ENCODE data around the gene ZNF273. TPM values are rescaled to one million over a fixed set of nuclear protein-coding genes. Genes with fewer than 3 reads are reported as not detected.
A peak's percentile ranks its signal among the peaks of the same experiment; 100 is the strongest.
"Not testable (repeated sequence)": the region's sequence is repeated elsewhere in the genome, so short reads cannot be mapped to it uniquely, and the experiment has no call there.

ZNF273 gene
- total RNA-seq, 5 donors from 2014 or later (not counting 1 experiment from before 2014, with no cell fraction given), result 5.9 to 9.0 (median 7.4) TPM

GRCh38 chr7:64888561-64888900 lies 14.5 kb upstream of the ZNF273 start:
- peak; percentile 35 to 54 (median 43) for ATAC-seq (replicated peaks in 1 of 4)
- Mint-ChIP-seq H3K4me3 (peak overlapping the region; percentile 83 to 88 (median 87)), H3K4me1 (peaks cover 10 to 12% (median 12%) of the 10 kb centered on the region in 3 donors), H3K9me3 (no peaks in the 10 kb centered on the region), H3K27ac (peak overlapping the region in 1 of 2 donors; percentile 28), H3K27me3 (peaks cover 49 to 73% of the 10 kb centered on the region in 2 donors), H3K36me3 (no peaks in the 10 kb centered on the region)
- H3K4me3 ChIP-seq (ENCODE audit: control insufficient read depth in 1 of 2, extremely low read depth in 1 of 2, low read length in 1 of 2), result peak overlapping the region; percentile 49 to 68
- POLR2A ChIA-PET, result no interaction called here
- CTCF ChIA-PET, result interaction anchor here (0.6 to 1.1 kb wide), 6 partner anchors 17 to 179 kb away, joined by 3 to 5 read pairs (median 4); partner anchors contain the start of gene ZNF138 (in 1 of the 2)
- DNase-seq, result peak in 2 of 35 experiments; percentile 17 to 19
- peaks cover 8 to 65% of the 10 kb centered on the region in 2 experiments for H3K27me3 ChIP-seq (replicated peaks in 1 of 2; ENCODE audit: control insufficient read depth in 2 of 2, extremely low read depth in 1 of 2, insufficient read depth in 2 of 2, low read length in 1 of 2)
- no peak overlapping the region for H3K27ac ChIP-seq (ENCODE audit: low read length)
- H3K4me1 ChIP-seq (ENCODE audit: control insufficient read depth in 1 of 2, extremely low read depth in 1 of 2, insufficient read depth in 2 of 2, low read length in 2 of 2), result peaks cover 0 to 21% of the 10 kb centered on the region in 2 experiments
- H3K9me3 ChIP-seq, result no peaks in the 10 kb centered on the region
- no peaks in the 10 kb centered on the region for H3K36me3 ChIP-seq (ENCODE audit: control insufficient read depth in 2 of 2, extremely low read depth in 1 of 2, insufficient read depth in 1 of 2, low read length in 1 of 2)
- WGBS (ENCODE audit: insufficient coverage), result 4% methylated on average over 16 of the region's 17 CpGs

GRCh38 chr7:64888901-64889685 lies 14.0 kb upstream of the ZNF273 start:
- H3K27me3 Mint-ChIP-seq, result peaks cover 43 to 69% of the 10 kb centered on the region in 2 donors
- WGBS (ENCODE audit: insufficient coverage), result 5% methylated on average over 55 of the region's 60 CpGs
- peaks cover 10 to 12% (median 12%) of the 10 kb centered on the region in 3 donors for H3K4me1 Mint-ChIP-seq
- POLR2A ChIA-PET, result no interaction called here
- H3K27ac ChIP-seq (ENCODE audit: low read length), result no peak overlapping the region
- H3K4me3 Mint-ChIP-seq, result peak overlapping the region; percentile 83 to 88 (median 87)
- peaks cover 0 to 21% of the 10 kb centered on the region in 2 experiments for H3K4me1 ChIP-seq (ENCODE audit: control insufficient read depth in 1 of 2, extremely low read depth in 1 of 2, insufficient read depth in 2 of 2, low read length in 2 of 2)
- CTCF ChIA-PET, result interaction anchor here in 1 of 2 donors (0.6 to 1.1 kb wide), 4 partner anchors 18 to 95 kb away, joined by 3 to 5 read pairs (median 4); partner anchors contain the start of gene ZNF138
- H3K27ac Mint-ChIP-seq, result peak overlapping the region in 1 of 2 donors; percentile 28
- peaks cover 8 to 64% of the 10 kb centered on the region in 2 experiments for H3K27me3 ChIP-seq (replicated peaks in 1 of 2; ENCODE audit: control insufficient read depth in 2 of 2, extremely low read depth in 1 of 2, insufficient read depth in 2 of 2, low read length in 1 of 2)
- no peaks in the 10 kb centered on the region for H3K9me3 Mint-ChIP-seq
- H3K4me3 ChIP-seq (ENCODE audit: control insufficient read depth in 1 of 2, extremely low read depth in 1 of 2, low read length in 1 of 2), result peak overlapping the region; percentile 49 to 68
- no peaks in the 10 kb centered on the region for H3K36me3 Mint-ChIP-seq
- no peaks in the 10 kb centered on the region for H3K9me3 ChIP-seq
- ATAC-seq (replicated peaks in 1 of 4) (peak; percentile 42 to 62 (median 54)), DNase-seq (peak in 6 of 35 experiments; percentile 3 to 33 (median 15))
- no peaks in the 10 kb centered on the region for H3K36me3 ChIP-seq (ENCODE audit: control insufficient read depth in 2 of 2, extremely low read depth in 1 of 2, insufficient read depth in 1 of 2, low read length in 1 of 2)

GRCh38 chr7:64889686-64890162 lies 13.3 kb upstream of the ZNF273 start:
- 23% methylated on average over 12 of the region's 18 CpGs for WGBS (ENCODE audit: insufficient coverage)
- Histone ChIP-seq H3K4me1 (ENCODE audit: control insufficient read depth in 1 of 2, extremely low read depth in 1 of 2, insufficient read depth in 2 of 2, low read length in 2 of 2) (peaks cover 0 to 21% of the 10 kb centered on the region in 2 experiments), H3K36me3 (ENCODE audit: control insufficient read depth in 2 of 2, extremely low read depth in 1 of 2, insufficient read depth in 1 of 2, low read length in 1 of 2) (no peaks in the 10 kb centered on the region), H3K27me3 (replicated peaks in 1 of 2; ENCODE audit: control insufficient read depth in 2 of 2, extremely low read depth in 1 of 2, insufficient read depth in 2 of 2, low read length in 1 of 2) (peaks cover 8 to 59% of the 10 kb centered on the region in 2 experiments), H3K4me3 (ENCODE audit: control insufficient read depth in 1 of 2, extremely low read depth in 1 of 2, low read length in 1 of 2) (peak overlapping the region in 1 of 2 donors; percentile 49), H3K9me3 (no peaks in the 10 kb centered on the region), H3K27ac (ENCODE audit: low read length) (no peak overlapping the region)
- Mint-ChIP-seq H3K4me3 (peak overlapping the region; percentile 39 to 45 (median 43)), H3K36me3 (no peaks in the 10 kb centered on the region), H3K27ac (no peak overlapping the region), H3K4me1 (peaks cover 10 to 12% (median 12%) of the 10 kb centered on the region in 3 donors), H3K9me3 (no peaks in the 10 kb centered on the region), H3K27me3 (peaks cover 39 to 63% of the 10 kb centered on the region in 2 donors)
- CTCF ChIA-PET, result no interaction called here
- POLR2A ChIA-PET, result no interaction called here
- ATAC-seq (replicated peaks in 1 of 4), result no peak
- DNase-seq, result peak in 1 of 35 experiments; percentile 5

DNA sequence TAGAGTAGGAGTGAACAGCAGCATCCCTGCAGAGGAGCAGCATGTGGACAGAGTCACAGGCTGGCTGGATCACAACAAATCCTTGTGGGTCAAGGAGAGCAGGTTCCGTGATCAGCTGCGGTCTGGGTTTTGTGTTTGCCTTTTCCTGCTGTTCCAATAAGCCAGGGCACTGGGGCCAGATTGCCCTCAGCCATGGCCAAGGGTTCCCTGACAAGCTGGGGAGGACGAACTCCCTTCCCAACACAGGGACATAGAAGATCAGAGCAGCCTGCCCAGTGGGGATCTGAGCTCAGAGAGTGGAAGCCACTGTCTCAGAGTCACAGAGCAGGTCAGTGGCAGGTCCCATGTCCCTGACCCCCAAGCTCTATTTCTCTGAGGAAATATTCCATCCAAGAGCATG lies 12.8 kb upstream of the ZNF273 start:
- H3K4me3 ChIP-seq (ENCODE audit: control insufficient read depth in 1 of 2, extremely low read depth in 1 of 2, low read length in 1 of 2); H3K36me3 Mint-ChIP-seq; H3K36me3 ChIP-seq (ENCODE audit: control insufficient read depth in 2 of 2, extremely low read depth in 1 of 2, insufficient read depth in 1 of 2, low read length in 1 of 2); H3K27ac Mint-ChIP-seq; POLR2A ChIA-PET; H3K9me3 Mint-ChIP-seq; H3K27ac ChIP-seq (ENCODE audit: low read length); DNase-seq; H3K9me3 ChIP-seq; ATAC-seq (replicated peaks in 1 of 4): not testable (repeated sequence)
- WGBS (ENCODE audit: insufficient coverage), result 89% methylated on average over 3 of the region's 3 CpGs
- H3K4me3 Mint-ChIP-seq, result peak overlapping the region in 2 of 3 donors; percentile 31 to 47
- peaks cover 37 to 57% of the 10 kb centered on the region in 2 donors for H3K27me3 Mint-ChIP-seq
- H3K4me1 Mint-ChIP-seq, result peaks cover 10 to 12% (median 12%) of the 10 kb centered on the region in 3 donors
- Histone ChIP-seq H3K4me1 (ENCODE audit: control insufficient read depth in 1 of 2, extremely low read depth in 1 of 2, insufficient read depth in 2 of 2, low read length in 2 of 2) (peaks cover 0 to 21% of the 10 kb centered on the region in 2 experiments), H3K27me3 (replicated peaks in 1 of 2; ENCODE audit: control insufficient read depth in 2 of 2, extremely low read depth in 1 of 2, insufficient read depth in 2 of 2, low read length in 1 of 2) (peaks cover 8 to 58% of the 10 kb centered on the region in 2 experiments)
- CTCF ChIA-PET, result interaction anchor here in 1 of 2 donors (0.6 kb wide), 1 partner anchor 24 kb away, joined by 9 read pairs; no protein-coding TSS in a partner anchor

- DNase-seq, result no peak
- Histone ChIP-seq H3K9me3 (no peaks in the 10 kb centered on the region), H3K4me1 (ENCODE audit: control insufficient read depth in 1 of 2, extremely low read depth in 1 of 2, insufficient read depth in 2 of 2, low read length in 2 of 2) (peaks cover 0 to 21% of the 10 kb centered on the region in 2 experiments), H3K27ac (ENCODE audit: low read length) (no peak overlapping the region), H3K4me3 (ENCODE audit: control insufficient read depth in 1 of 2, extremely low read depth in 1 of 2, low read length in 1 of 2) (no peak overlapping the region), H3K27me3 (replicated peaks in 1 of 2; ENCODE audit: control insufficient read depth in 2 of 2, extremely low read depth in 1 of 2, insufficient read depth in 2 of 2, low read length in 1 of 2) (peaks cover 8 to 54% of the 10 kb centered on the region in 2 experiments), H3K36me3 (ENCODE audit: control insufficient read depth in 2 of 2, extremely low read depth in 1 of 2, insufficient read depth in 1 of 2, low read length in 1 of 2) (no peaks in the 10 kb centered on the region)
- no peaks in the 10 kb centered on the region for H3K9me3 Mint-ChIP-seq
- POLR2A ChIA-PET, result interaction anchor here in 1 of 2 donors (0.5 kb wide), 1 partner anchor 14 kb away, joined by 8 read pairs; no protein-coding TSS in a partner anchor
- no peak overlapping the region for H3K27ac Mint-ChIP-seq
- peaks cover 10 to 12% (median 12%) of the 10 kb centered on the region in 3 donors for H3K4me1 Mint-ChIP-seq
- peaks cover 31 to 52% of the 10 kb centered on the region in 2 donors for H3K27me3 Mint-ChIP-seq
- CTCF ChIA-PET, result interaction anchor here in 1 of 2 donors (0.6 kb wide), 1 partner anchor 24 kb away, joined by 9 read pairs; no protein-coding TSS in a partner anchor
- WGBS (ENCODE audit: insufficient coverage), result 57% methylated on average over 2 of the region's 2 CpGs
- H3K4me3 Mint-ChIP-seq, result no peak overlapping the region
- no peaks in the 10 kb centered on the region for H3K36me3 Mint-ChIP-seq
- no peak for ATAC-seq (replicated peaks in 1 of 4)
These were observed 12.2 kb upstream of the ZNF273 start for GRCh38 chr7:64890761-64891362.

Data from T-cell (primary cell).